LNCaP clone FGC (cell line): ENCODE data around the gene HPS5.

Experiments
- DNase-seq: peaks from one replicate; pipeline ENCODE4 v3.0.0-alpha.2; 2011; ENCODE audit warnings: low read depth
- H3K4me3 ChIP-seq: 2 replicates; pipeline ENCODE4 v1.5.1; 2011; ENCODE audit warnings: mild to moderate bottlenecking, low read depth, low read length, control low read depth
- TF ChIP-seq, protein P1 (sequence below): IDR thresholded peaks from 2 replicates; pipeline ENCODE4 v1.5.1; 2012; ENCODE audit warnings: mild to moderate bottlenecking; ENCODE audit not compliant: control insufficient read depth, insufficient read depth; ENCODE audit errors: extremely low read depth

HPS5 gene

DNA sequence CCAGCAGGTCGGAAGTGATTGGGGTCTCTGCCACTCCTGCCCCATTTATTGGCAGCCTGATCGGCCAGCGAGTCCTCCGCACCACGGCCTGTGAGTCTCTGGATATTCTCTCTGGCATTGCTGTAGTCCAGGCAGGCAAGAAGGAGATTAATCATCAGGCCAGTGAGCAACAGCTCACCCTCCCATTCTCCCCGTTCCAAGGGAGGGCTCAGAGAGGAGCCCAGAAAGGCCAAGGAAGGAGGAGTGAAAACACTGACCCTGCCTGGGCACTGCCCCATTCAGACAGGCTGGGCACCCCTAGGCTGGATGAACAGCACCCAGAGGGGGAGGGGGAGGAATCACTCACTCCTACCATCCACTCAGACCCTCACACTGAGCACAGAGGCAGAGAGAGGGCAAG lies 76.5 kb downstream of the HPS5 start:
- DNase-seq = no peak
- TF ChIP-seq, protein P1, sequence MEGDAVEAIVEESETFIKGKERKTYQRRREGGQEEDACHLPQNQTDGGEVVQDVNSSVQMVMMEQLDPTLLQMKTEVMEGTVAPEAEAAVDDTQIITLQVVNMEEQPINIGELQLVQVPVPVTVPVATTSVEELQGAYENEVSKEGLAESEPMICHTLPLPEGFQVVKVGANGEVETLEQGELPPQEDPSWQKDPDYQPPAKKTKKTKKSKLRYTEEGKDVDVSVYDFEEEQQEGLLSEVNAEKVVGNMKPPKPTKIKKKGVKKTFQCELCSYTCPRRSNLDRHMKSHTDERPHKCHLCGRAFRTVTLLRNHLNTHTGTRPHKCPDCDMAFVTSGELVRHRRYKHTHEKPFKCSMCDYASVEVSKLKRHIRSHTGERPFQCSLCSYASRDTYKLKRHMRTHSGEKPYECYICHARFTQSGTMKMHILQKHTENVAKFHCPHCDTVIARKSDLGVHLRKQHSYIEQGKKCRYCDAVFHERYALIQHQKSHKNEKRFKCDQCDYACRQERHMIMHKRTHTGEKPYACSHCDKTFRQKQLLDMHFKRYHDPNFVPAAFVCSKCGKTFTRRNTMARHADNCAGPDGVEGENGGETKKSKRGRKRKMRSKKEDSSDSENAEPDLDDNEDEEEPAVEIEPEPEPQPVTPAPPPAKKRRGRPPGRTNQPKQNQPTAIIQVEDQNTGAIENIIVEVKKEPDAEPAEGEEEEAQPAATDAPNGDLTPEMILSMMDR = no peak
- H3K4me3 ChIP-seq = no peak overlapping the region

DNA sequence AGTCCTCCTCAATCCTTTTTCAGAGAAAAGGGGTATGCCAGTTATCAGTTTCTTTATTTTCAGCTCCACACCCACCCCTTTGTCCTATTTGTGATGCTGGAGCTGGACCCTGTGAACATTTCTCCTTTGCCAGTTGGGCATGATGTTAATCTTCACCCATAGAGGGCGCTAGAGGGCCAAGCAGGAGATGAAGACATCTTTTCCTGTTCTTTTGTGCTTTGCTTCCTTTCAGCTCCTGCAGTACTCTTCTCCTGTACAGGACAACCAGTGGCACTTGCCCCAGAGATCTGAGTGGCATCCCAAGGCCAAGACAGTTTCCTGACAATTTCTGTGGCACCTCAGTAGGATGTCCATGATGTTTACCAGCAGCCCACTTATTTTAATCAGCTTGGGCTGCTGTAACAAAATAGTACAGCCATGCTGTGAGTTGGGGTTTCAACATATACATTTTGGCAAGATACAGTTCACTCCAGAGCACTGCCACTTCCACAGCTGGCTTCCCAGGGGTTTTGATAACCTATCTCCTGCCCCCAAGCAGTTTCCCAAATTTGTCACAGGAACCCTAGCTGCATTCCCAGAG lies 78.1 kb downstream of the HPS5 start:
- H3K4me3 ChIP-seq = no peak overlapping the region
- DNase-seq = peak; percentile 43
- TF ChIP-seq, protein P1 = peak; percentile 73

DNA sequence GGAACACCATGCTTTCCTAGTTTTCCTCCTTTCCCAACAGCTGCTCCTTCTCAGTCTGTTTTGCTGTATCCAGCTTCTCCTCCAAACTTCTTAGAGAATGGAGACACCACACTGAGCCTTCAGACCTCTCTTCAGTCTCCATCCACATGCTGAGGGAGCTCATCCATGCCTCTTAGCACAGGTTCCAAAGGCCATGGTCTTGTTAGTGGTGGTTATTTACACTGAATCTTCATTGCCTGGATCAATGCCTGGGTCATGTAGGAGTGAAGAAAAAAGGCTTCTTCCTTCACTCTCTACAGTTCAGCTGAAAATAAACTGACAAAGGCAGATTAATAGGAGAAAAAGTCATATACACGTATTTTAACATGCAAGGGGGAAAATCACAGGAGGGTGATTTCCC lies 82.3 kb downstream of the HPS5 start:
- TF ChIP-seq, protein P1 = no peak
- DNase-seq = no peak

DNA sequence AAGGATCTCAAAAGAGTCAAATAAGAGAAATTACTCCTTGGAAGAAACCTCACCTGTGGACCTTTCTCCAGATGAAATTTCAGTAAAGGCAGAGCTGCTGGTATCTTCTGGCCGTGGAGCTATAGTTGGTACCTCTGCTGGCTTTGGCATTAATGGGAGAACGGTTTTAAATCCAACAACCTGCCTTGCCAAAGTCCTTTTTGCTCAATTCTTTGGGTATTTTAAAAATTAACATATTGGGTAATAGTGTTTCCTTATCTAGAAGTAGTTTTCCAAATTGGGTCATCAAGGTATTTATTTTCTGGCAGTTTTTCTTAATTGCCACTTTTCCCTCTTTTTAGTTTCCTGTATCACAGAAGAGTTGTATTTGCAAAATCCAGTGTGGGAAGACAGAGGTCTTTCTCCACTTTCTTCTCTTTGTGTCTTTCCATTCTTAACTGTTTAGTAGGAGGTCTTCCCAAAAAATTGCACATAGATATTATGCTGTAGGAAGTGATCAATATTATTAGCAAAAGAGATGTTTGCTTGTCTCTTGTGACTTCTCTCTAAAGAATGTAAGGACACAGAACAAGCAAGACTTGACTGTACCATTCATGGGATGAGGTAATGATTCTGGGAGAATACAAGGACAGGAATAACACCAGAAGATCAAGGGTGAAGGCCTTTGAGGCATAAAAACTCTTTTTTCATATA lies 85.1 kb downstream of the HPS5 start, which contains the start of gene SAA4:
Gene SAA4 (minus strand): TSS at position 139 of the 693 bp plus-strand sequence. CDS start 876 bp downstream, outside the sequence.
- no peak for DNase-seq
- H3K4me3 ChIP-seq = no peak within 1 kb of the TSS
- TF ChIP-seq, protein P1 = no peak

More for the DNA sequence above, 82.3 kb downstream of the HPS5 start:
- H3K4me3 ChIP-seq = no peak overlapping the region

DNA sequence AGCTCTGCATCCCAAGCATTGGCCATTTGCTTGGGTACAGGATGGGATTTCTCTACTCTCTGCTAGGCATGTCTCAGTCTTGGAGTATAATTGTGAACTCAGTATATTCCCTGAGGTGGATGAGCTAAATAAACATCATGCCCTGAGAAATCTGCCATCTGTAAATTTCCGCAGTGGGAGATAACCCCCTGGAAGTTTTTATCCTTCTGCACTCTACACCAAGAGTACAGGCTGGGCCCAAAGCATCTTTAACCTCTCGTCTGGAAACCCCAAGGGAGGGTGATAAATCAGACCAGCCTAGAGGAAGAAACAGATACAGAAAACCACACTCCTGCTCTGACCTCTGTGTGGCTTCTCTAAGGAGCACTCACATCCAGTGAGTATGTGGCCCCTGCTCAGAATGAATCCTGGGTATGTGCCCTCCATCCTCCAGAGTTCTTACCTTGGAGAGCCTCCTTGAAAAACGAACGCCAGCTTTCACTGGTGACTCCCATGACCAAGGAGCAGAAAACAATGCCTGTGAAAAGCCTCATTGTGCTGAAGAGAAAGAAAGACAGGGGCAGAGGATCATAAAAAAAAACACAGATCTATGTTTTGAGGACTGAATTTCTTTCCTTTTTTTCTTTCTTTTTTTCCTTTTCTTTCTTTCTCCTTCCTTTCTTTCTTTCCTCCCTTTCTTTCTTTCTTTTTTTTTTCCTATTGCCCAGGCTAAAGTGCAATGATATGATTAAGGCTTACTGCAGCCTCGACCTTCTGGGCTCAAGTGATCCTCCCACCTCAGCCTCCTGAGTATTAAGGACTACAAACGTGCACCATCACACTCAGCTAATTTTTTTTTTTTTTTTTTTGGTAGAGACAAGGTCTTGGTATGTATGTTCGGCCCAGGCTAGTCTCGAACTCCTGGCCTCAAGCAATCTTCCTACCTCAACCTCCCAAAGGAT lies 86.3 kb downstream of the HPS5 start:
- DNase-seq = no peak
- TF ChIP-seq, protein P1 = no peak
- no peak overlapping the region for H3K4me3 ChIP-seq

DNA sequence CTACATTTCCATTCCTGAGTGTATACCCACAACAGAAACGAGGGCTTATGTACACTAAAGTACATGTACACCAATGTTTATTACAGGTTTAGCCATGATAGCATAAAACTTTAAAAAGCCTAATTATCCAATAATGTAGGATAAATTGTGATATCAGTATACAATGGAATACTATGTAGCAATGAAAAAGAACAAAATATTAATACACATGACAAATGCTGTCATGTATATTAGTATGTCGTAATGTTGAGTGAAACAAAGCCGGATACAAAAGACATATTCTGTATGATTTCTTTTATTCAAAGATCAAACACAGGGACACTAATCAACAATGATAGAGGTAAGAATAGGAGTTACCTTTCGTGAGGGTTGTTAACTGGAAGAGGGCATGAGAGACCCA lies 88.0 kb downstream of the HPS5 start:
- TF ChIP-seq, protein P1 = no peak
- no peak overlapping the region for H3K4me3 ChIP-seq
- DNase-seq = no peak
